ENCODE results near the gene MGA.
"Not testable (repeated sequence)": the region's sequence is repeated elsewhere in the genome, so short reads cannot be mapped to it uniquely, and the experiment has no call there.

Gene MGA

DNA sequence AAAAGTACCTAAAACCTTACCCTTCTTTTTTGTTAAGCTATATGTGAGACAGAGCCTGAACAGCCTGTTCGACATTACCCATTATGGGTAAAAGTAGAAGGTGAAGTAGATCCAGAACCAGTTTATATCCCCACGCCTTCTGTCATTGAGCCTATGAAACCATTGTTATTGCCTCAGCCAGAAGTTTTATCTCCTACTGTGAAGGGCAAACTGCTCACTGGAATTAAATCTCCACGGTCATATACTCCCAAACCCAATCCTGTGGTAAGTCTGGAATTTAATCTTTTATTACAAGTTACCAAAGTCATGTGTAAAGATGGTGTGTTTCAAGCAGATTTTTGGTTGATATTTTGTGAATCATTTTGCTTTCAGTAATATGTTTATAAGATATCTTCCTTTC lies 66.9 kb downstream of the MGA start:
- no peak for DNase-seq

- not testable (repeated sequence) for DNase-seq
These were observed 67.9 kb downstream of the MGA start for GRCh38 chr15:41728061-41728460.

GRCh38 chr15:41730543-41730942 lies 70.3 kb downstream of the MGA start:
- no peak for DNase-seq

GRCh38 chr15:41732483-41732882 lies 72.3 kb downstream of the MGA start:
- DNase-seq = no peak

- no peak for DNase-seq
These were observed 73.9 kb downstream of the MGA start for GRCh38 chr15:41734079-41734478.

DNA sequence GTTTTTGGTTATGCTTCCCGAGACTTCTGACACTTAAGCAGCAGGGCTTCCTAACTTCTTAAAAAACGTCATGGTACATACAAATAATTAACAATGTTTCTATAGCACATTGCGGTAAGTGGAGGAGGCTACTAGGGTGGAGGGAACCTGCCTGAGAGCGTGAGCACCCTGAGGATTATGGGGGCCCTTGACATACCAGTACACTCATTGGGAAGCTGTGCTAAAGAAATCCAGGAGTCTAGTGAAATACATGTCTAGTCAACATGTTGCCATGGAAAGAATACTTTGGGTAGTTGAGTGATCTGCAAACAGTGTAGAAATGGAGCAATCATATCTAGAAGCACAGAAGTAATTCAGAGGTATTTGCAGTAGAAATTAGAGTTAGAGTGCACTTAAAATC lies 74.8 kb downstream of the MGA start:
- DNase-seq = no peak

DNA sequence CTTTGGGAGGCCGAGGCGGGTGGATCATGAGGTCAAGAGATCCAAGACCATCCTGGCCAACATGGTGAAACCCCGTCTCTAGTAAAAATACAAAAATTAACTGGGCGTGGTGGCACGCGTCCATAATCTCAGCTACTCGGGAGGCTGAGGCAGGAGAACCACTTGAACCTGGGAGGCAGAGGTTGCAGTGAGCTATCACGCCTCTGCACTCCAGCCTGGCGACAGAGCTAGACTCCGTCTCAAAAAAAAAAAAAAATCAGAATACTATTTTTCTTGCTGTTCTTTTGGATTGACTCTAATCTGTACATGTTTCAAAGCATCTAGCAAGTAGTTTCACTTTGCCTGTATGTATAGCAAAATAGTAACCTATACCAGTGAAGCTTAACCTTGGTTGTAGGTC lies 75.3 kb downstream of the MGA start:
- not testable (repeated sequence) for DNase-seq

- DNase-seq = no peak
These were observed 86.6 kb downstream of the MGA start for GRCh38 chr15:41746802-41747201.

DNA sequence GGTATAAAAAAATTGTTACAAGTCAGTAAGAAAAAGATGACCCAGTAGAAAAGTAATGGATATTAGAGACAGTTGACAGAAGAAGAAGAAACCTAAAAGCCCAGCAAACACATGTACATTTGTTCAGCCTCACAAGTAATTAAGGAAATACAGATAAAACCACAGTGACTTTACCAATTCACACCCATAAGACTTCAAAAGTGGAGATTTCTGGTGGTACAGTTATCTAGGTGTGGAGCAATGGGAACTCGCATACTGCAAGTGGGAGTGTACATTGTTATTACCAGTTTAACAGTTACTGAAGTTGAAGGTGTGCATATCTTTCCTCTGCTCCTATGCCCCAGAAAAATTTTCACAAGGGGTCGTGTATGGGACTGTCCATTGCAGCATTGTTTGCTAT lies 96.0 kb downstream of the MGA start:
- no peak for DNase-seq

DNA sequence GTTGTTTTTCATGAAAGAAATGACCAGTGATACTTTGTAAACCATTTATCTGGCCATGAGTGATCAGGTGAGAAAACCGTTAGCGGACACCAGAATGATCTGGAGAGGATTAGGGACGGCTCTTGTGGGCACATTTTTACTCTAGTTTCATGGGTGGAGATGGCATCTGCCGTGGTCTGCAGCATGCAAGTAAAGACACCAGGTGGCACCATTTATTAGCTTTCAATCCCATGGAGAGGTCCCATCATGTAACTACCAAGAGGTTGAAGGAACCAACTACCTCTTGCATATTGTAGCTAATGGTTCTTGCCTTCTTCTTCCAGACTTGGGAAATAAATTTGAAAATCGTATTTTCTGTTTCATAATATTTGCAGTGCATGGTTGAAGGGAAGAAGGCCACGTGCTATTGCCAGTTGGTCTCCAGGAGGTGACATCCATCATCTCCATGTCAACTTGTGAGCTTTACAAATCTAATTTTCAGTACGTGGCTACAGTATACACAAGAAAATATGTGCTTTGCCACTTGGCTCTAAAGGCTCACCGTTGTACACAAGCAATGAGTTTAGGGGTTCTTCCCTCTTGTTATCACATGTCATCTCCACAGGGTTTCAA lies 112.6 kb downstream of the MGA start:
- DNase-seq = peak; percentile 76

- no peak for DNase-seq
These were observed 113.1 kb downstream of the MGA start for GRCh38 chr15:41773332-41773728.

DNA sequence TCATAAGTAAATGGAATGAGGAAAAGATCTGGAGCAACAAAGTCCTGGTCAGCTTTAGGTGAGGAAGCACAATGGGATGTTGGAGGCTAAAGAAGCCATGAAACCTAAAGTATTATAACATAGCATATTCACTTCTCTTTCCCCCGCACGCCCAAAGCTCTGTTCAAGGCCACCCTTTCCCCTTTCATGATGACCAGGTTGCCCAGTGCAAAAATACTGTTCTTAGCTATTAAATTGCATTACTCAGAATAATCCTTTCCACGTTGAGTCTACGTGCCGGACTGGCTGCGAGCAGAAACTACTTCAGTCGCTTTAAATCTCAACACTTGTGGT lies 113.5 kb downstream of the MGA start:
- no peak for DNase-seq

GRCh38 chr15:41774062-41774881 lies 114.1 kb downstream of the MGA start, which contains the start of gene MAPKBP1:
TSS of gene MAPKBP1 (plus strand) at chr15:41774484. CDS start at chr15:41775276, 792 bp downstream.
- peak; percentile 99 for DNase-seq

DNA sequence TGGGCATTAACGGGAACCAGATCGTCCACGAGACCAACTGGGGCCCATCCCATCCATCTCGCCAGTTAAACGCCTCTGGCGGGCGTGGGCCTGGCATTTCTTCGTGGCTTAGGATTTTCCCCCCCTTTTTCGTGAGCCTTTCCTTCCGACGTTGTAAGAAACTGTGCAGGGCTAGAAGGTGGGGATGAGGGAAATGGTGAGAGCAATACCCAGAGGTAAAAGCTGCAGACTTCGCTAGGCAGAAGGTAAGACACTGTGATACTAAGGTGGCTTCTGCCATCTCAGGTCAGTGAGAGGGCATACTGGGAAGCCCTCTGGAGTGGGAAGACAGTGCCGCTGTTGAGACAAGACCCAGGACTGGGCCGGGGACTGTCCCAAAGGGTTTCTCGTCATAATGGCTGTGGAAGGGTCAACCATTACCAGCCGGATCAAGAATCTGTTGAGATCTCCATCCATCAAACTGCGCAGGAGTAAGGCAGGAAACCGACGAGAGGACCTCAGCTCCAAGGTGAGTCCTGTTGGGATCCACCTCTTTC lies 114.7 kb downstream of the MGA start:
- no peak for DNase-seq

- no peak for DNase-seq
These were observed 115.4 kb downstream of the MGA start for GRCh38 chr15:41775651-41776050.

GRCh38 chr15:41777421-41777973 lies 117.3 kb downstream of the MGA start:
- no peak for DNase-seq

DNA sequence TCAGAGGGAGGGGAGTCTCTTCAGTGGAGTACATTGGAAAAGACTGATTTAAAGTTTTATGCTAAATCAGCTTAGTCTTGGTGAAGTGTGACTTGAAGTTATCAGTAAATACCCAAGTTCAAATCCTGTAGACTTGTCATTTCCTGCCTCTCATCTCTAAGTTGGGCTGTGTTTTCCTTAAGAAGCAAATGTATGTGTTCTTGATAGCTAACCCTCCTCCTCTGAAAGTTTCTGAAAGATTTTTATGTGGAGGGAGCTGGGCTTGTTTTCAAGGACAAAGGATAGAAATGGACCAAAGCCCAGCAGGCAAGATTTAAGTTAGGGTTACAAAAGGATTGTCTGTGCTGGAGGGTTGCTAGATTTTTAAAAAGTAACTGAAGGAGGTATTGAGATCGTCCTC lies 118.3 kb downstream of the MGA start:
- DNase-seq = no peak

GRCh38 chr15:41779662-41780157 lies 119.5 kb downstream of the MGA start:
- DNase-seq = no peak

DNA sequence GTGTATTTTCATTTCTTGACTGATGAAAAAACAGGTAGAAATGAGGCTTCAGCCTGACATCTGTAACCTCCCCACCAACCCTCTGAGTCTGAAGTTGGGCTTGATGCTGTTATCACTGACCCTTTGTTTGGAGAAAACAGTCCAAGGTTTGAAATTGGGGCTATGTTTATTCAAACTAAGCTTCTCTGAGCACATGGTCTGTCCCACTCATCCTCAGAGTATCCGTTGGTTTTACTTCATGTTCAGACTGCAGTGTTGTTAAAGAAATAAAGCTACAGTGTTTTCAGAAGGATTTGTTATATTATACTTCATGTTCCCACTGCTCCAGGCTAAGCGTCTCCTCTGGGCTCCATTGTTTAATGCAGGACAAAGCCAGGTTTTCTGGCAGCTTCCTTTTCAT lies 120.1 kb downstream of the MGA start:
- no peak for DNase-seq

DNA sequence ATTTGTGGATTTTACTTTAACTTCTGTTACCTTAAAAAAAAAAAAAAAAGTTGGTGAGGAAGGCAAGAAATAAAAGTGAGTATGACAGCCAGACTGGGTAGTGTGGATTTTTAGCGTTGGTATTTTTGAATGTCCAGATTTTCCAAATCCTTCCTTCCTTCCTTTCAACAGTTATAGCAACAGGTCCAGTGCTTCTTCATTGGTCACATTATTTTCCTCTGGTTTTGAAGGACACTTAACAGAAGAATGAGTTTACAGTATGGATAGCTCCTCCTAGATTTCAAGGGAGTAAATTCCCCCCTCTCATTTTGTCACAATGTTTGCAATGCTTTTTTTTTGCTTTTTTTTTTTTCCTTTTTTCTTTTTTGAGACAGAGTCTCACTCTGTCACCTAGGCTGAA lies 120.5 kb downstream of the MGA start:
- no peak for DNase-seq

GRCh38 chr15:41782371-41783282 lies 122.4 kb downstream of the MGA start:
- no peak for DNase-seq

DNA sequence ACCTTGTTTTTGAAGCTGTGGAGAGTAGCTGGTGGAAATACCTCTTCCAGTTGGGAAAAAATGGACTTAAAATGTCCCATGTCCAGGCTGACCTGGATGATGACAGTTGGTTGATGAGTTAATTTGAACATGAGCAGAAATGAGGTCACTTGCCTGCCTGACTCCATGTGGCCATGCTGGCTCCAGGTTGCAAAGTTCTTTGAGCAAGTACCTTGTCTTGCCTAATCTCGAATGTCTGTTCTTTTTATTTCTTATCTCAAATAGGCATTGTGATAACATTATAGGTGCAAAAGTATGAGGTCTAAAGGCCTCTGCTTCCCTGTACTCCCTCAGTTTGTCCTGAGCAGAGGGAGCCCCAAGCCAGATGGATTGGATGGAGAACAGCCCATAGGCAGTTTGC lies 123.1 kb downstream of the MGA start:
- no peak for DNase-seq

- DNase-seq = no peak
These were observed 128.1 kb downstream of the MGA start for GRCh38 chr15:41788262-41788661.

Data from activated CD4-positive, alpha-beta T cell treated with anti-CD3 and anti-CD28 coated beads, Interleukin-2, Interleukin-6, amounts not matched to agents 100 ng/mL and 50 ng/mL, durations not matched to agents 16 hours and 8 hours (primary cell).